ENCODE results near the gene DBNDD1. TPM values are rescaled to one million over a fixed set of nuclear protein-coding genes. Genes with fewer than 3 reads are reported as not detected.
A peak's percentile ranks its signal among the peaks of the same experiment; 100 is the strongest.

DBNDD1 gene
- total RNA-seq, 1 experiment from 2014 or later: 60.2 TPM

GRCh38 chr16:89972244-89973234 lies 46.7 kb downstream of the DBNDD1 start (continued):
- TF ChIP-seq REST (IDR thresholded peaks at IDR 0.05; ENCODE audit: low read depth) (no peak), FOSL1 (IDR thresholded peaks at IDR 0.05; ENCODE audit: low read depth) (no peak), CEBPB (IDR thresholded peaks at IDR 0.05; ENCODE audit: low read depth) (no peak), CBX3 (IDR thresholded peaks at IDR 0.05; ENCODE audit: low read depth) (no peak)

- H3K27me3 ChIP-seq (ENCODE audit: insufficient read depth, low read length): no peaks in the 10 kb centered on the region
- H3K79me2 ChIP-seq (ENCODE audit: insufficient read depth, low read length): peaks cover 40% of the 10 kb centered on the region
- peak overlapping the region; percentile 99 for H3K9ac ChIP-seq (ENCODE audit: low read length)
- H3K4me2 ChIP-seq (ENCODE audit: low read length): peak overlapping the region; percentile 84
- TSS peak; percentile 81 for BruUV-seq (replicated peaks)
- RAD21 ChIA-PET (ENCODE audit: low non-redundant PET in 1 of 2, low total read pairs in 2 of 2, uncharacterized antibody in 2 of 2, unreplicated experiment in 2 of 2): no interaction called here
- POLR2A ChIA-PET: interaction anchor here (1.6 to 2.8 kb wide), 3 partner anchors 24 to 98 kb away, joined by 4 to 21 read pairs (median 4); partner anchors contain the start of genes DEF8, TCF25 and TUBB3
- no peaks in the 10 kb centered on the region for H3K9me2 ChIP-seq (ENCODE audit: insufficient read depth)
- H3K9me3 ChIP-seq (ENCODE audit: control insufficient read depth in 1 of 2, insufficient read depth in 1 of 2, low read depth in 1 of 2, low read length in 2 of 2): no peaks in the 10 kb centered on the region; a peak in 1 of 4 replicates
- H3K27ac ChIP-seq (ENCODE audit: low read depth, low read length): peak overlapping the region; percentile 81
- TF ChIP-seq FOSL1 (IDR thresholded peaks at IDR 0.05; ENCODE audit: low read depth) (no peak), EZH2phosphoT487 (IDR thresholded peaks at IDR 0.05; ENCODE audit: borderline replicate concordance) (no peak), ZBTB33 (IDR thresholded peaks at IDR 0.05; ENCODE audit: extremely low read depth, insufficient replicate concordance, low read length) (no peak), SRF (IDR thresholded peaks at IDR 0.05; ENCODE audit: low read depth) (no peak), ATF3 (IDR thresholded peaks at IDR 0.05) (no peak), JUND (IDR thresholded peaks at IDR 0.05) (no peak), EGR1 (IDR thresholded peaks at IDR 0.05; ENCODE audit: low read depth) (no peak), SIN3A (IDR thresholded peaks at IDR 0.05; ENCODE audit: low read depth) (no peak), CTCF (IDR thresholded peaks at IDR 0.05 in 2 of 3, conservative IDR thresholded peaks at IDR 0.05 in 1 of 3; ENCODE audit: borderline replicate concordance in 1 of 3, insufficient read depth in 1 of 3, low read depth in 2 of 3, low read length in 2 of 3) (no peak), CEBPB (IDR thresholded peaks at IDR 0.05; ENCODE audit: low read depth) (no peak)
- DNase-seq (ENCODE audit: low read depth, low spot score): no peak
- peaks cover 11 to 21% of the 10 kb centered on the region in 2 experiments; a peak in 3 of 4 replicates for H3K4me1 ChIP-seq (ENCODE audit: control insufficient read depth in 1 of 2, insufficient read depth in 2 of 2, low read length in 2 of 2)
- H4K20me1 ChIP-seq (ENCODE audit: insufficient read depth): no peaks in the 10 kb centered on the region
- H3K4me3 ChIP-seq (replicated peaks in 1 of 2; ENCODE audit: low read depth in 1 of 2, low read length in 2 of 2): peak overlapping the region; percentile 93 to 98
- H3K36me3 ChIP-seq (ENCODE audit: control insufficient read depth in 1 of 2, insufficient read depth in 2 of 2, low read length in 2 of 2): no peaks in the 10 kb centered on the region; a peak in 2 of 4 replicates
- CTCF ChIA-PET: no interaction called here
- peak; percentile 1; the same call in 1 of the 2 replicates for ATAC-seq
- intact Hi-C loops (cut with micrococcal nuclease): no loop called here
- no peak overlapping the region for H2AFZ ChIP-seq (ENCODE audit: low read depth, low read length, poor library complexity, severe bottlenecking)
Observed at GRCh38 chr16:89971495-89972243, 47.6 kb downstream of the DBNDD1 start.
